Upper lobe of right lung (tissue), 1 donor: ENCODE results near the gene STX8. TPM values are rescaled to one million over a fixed set of nuclear protein-coding genes. Genes with fewer than 3 reads are reported as not detected.

ENCODE experiments used
- ATAC-seq: fragments of 200-7000 bp; cut with Tn5 transposase; one replicate; pipeline ENCODE4 v1.9.1; 2020; ENCODE audit warnings: mild to moderate bottlenecking, moderate library complexity
- DNase-seq: peaks from one replicate; pipeline ENCODE4 v3.0.0-alpha.2; 2020
- H3K27ac ChIP-seq: fragments of 200-600 bp; one replicate; pipeline ENCODE4 v1.8.0; 2022
- H3K27me3 ChIP-seq: fragments of 200-600 bp; one replicate; pipeline ENCODE4 v1.8.0; 2022; ENCODE audit warnings: mild to moderate bottlenecking
- H3K36me3 ChIP-seq: fragments of 200-600 bp; one replicate; pipeline ENCODE4 v1.8.0; 2022
- H3K4me1 ChIP-seq: fragments of 200-600 bp; one replicate; pipeline ENCODE4 v1.8.0; 2022
- H3K4me3 ChIP-seq: fragments of 200-600 bp; one replicate; pipeline ENCODE4 v1.8.0; 2022; ENCODE audit warnings: mild to moderate bottlenecking
- H3K9me3 ChIP-seq: fragments of 200-600 bp; one replicate; pipeline ENCODE4 v1.8.0; 2022
- CTCF ChIP-seq: fragments of 200-600 bp; IDR thresholded peaks from one replicate; pipeline ENCODE4 v1.8.0; 2022; ENCODE audit warnings: antibody characterized with exemption
- intact Hi-C: fragments of 100-400 bp; cut with DNase I; formaldehyde crosslinking; loops from one replicate; pipeline ENCODE4 v1.11.0; 2022
- total RNA-seq: library from RNA; stranded (reverse); fragmentation: NEBNext Ultra II Directional; extraction: Animal tissue kit (Norgen Biotek cat#: 25700); gene quantifications from one replicate; pipeline ENCODE4 v1.2.1, GENCODE V29; 2021
- donor health status: DM: no; HTN: yes; CAD: no; lungs with severe emphysema.

Gene STX8
- total RNA-seq, 1 donor from 2014 or later: 52.5 TPM

DNA sequence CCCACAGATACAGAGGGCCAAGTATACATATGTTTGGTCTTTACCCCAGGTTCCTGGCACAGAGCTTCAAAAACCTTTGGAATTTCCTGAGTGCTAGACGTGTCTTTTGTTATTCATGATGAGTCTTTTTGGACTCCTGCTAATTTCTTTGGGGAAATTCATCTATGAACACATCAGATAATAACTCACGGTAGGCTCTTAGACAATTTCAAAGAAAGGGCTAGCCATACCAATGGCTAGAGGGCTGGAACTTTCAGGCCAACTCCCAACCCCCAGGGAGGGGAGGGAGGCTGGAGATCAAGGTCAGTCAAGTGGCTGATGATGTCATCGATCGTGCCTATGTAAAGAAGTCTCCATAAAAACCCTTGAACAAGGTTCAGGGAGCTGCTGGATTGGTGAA, 101.9 kb downstream of the STX8 start:
- DNase-seq (no peak), ATAC-seq (no peak)
- H3K4me3 ChIP-seq: no peak overlapping the region
- no peaks in the 10 kb centered on the region for H3K36me3 ChIP-seq
- H3K9me3 ChIP-seq: no peaks in the 10 kb centered on the region
- peaks cover 4% of the 10 kb centered on the region for H3K4me1 ChIP-seq
- no peak overlapping the region for H3K27ac ChIP-seq
- TF ChIP-seq CTCF: no peak
- intact Hi-C loops: no loop called here
- no peaks in the 10 kb centered on the region for H3K27me3 ChIP-seq

DNA sequence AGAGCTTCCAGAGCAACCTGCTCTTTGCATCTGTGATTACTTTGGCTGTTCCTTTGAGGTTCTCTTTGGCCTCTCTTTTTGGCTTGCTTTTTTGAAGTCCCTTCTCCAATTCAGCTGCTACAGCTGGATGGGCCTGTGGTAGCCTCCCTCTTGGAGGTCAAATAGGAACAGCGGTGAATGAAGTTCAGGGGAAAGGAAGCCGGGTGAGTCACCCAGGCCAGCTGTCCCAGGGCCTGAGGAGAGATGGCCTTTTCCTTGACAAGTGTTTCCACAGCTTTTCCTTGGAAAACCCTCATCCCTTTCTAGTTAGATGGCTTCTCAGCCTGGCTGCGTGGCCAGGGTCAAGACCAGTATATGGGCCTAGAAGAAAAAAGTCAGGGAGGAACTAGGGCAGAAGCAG, 103.1 kb downstream of the STX8 start:
- Histone ChIP-seq H3K4me1 (peaks cover 4% of the 10 kb centered on the region), H3K27ac (no peak overlapping the region), H3K4me3 (no peak overlapping the region), H3K27me3 (no peaks in the 10 kb centered on the region), H3K9me3 (no peaks in the 10 kb centered on the region), H3K36me3 (no peaks in the 10 kb centered on the region)
- DNase-seq (no peak), ATAC-seq (no peak)
- TF ChIP-seq CTCF: no peak
- intact Hi-C loops: no loop called here

DNA sequence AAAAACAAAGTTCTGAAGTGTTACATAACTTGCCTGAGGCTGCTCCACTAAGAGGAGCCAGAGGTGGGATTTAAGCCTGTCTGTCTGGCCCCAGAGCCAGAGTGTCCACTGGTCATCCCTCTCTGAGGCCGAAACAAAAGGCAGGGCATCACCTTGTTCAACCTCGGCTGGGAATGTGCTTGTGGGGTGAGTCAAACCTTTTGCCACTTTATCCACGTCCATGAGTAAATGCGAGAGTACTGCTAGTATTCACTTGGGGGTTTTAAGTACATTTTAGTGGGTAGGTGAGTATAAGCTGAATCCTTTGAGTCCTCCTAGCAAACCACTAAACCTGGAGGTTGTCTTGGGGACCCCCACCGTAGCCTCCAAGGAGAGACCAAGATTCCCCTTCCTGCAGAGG, 103.5 kb downstream of the STX8 start:
- H3K27me3 ChIP-seq: no peaks in the 10 kb centered on the region
- H3K27ac ChIP-seq: no peak overlapping the region
- TF ChIP-seq CTCF: no peak
- no peak for ATAC-seq
- no peaks in the 10 kb centered on the region for H3K36me3 ChIP-seq
- intact Hi-C loops: no loop called here
- H3K9me3 ChIP-seq: no peaks in the 10 kb centered on the region
- no peak overlapping the region for H3K4me3 ChIP-seq
- peaks cover 4% of the 10 kb centered on the region for H3K4me1 ChIP-seq
- DNase-seq: no peak

DNA sequence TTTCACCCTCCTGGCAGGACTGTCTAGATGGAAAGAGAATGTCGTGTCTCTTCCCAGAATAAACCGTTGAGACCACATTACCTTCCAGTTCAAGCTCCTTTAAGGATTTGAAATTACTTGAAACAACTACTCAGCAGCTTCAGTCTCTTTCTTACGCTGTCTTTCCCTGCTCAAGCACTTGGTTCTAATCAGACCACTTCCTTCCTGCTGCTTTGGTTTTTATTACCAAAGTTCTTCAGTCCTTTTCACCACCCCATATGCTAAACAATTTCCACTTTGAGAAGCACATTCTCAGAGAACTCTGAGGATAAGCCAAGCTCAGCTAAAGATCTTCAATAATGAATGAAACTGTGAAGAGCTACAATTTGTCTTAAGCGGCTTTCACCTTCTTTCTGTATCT, 105.4 kb downstream of the STX8 start:
- ATAC-seq: no peak
- peaks cover 4% of the 10 kb centered on the region for H3K4me1 ChIP-seq

GRCh38 chr17:9468937-9469336, 106.7 kb downstream of the STX8 start:
- Histone ChIP-seq H3K27ac (no peak overlapping the region), H3K4me3 (no peak overlapping the region), H3K36me3 (no peaks in the 10 kb centered on the region), H3K27me3 (no peaks in the 10 kb centered on the region), H3K4me1 (peaks cover 4% of the 10 kb centered on the region), H3K9me3 (no peaks in the 10 kb centered on the region)
- no peak for TF ChIP-seq CTCF
- DNase-seq: no peak
- intact Hi-C loops: no loop called here
- ATAC-seq: no peak

More for the DNA sequence above, 105.4 kb downstream of the STX8 start:
- no peaks in the 10 kb centered on the region for H3K9me3 ChIP-seq
- no peak overlapping the region for H3K27ac ChIP-seq
- H3K27me3 ChIP-seq: no peaks in the 10 kb centered on the region
- no peak overlapping the region for H3K4me3 ChIP-seq
- DNase-seq: no peak
- no peaks in the 10 kb centered on the region for H3K36me3 ChIP-seq
- no peak for TF ChIP-seq CTCF
- intact Hi-C loops: no loop called here

DNA sequence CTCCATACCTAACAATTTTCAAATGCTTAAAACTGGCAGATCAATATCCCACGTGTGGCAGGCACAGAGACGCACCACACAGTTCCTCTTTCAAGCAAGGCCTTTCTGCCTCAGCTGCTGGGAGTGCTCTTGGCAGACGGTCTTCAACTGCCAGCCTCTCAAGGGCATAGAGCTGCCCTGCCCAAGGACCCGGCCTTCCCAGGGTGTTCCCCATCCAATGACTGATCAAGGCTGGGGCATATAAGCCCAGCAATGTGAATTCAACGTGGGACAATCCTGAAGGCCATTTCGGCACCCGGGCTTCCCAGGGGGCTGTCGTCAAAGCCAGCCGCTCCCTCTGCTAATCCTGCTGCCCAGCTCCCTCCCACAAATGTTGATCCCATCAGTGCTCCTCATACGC, 107.1 kb downstream of the STX8 start:
- ATAC-seq: no peak
- DNase-seq: no peak
- no peak for TF ChIP-seq CTCF
- H3K36me3 ChIP-seq: no peaks in the 10 kb centered on the region
- no peak overlapping the region for H3K4me3 ChIP-seq
- no peaks in the 10 kb centered on the region for H3K9me3 ChIP-seq
- no peaks in the 10 kb centered on the region for H3K27me3 ChIP-seq
- H3K4me1 ChIP-seq: peaks cover 4% of the 10 kb centered on the region
- no peak overlapping the region for H3K27ac ChIP-seq
- intact Hi-C loops: no loop called here
